GM08714 (cell line): ENCODE data around the gene CCDC12.
"Not testable (repeated sequence)": the region's sequence is repeated elsewhere in the genome, so short reads cannot be mapped to it uniquely, and the experiment has no call there.

Experiments
- H3K4me3 ChIP-seq: fragments of 200-500 bp; sonication (Bioruptor generic); 2 replicates; pipeline ENCODE4 v1.5.1; 2014; ENCODE audit warnings: mild to moderate bottlenecking, low read length, inconsistent platforms
- ZNF274 ChIP-seq: IDR thresholded peaks from 2 replicates; pipeline ENCODE4 v1.6.1; 2012; ENCODE audit warnings: mild to moderate bottlenecking, low read depth, low read length

Gene CCDC12

GRCh38 chr3:46921871-46922271 lies 54.7 kb downstream of the CCDC12 start:
- H3K4me3 ChIP-seq: no peak overlapping the region
- no peak for TF ChIP-seq ZNF274

DNA sequence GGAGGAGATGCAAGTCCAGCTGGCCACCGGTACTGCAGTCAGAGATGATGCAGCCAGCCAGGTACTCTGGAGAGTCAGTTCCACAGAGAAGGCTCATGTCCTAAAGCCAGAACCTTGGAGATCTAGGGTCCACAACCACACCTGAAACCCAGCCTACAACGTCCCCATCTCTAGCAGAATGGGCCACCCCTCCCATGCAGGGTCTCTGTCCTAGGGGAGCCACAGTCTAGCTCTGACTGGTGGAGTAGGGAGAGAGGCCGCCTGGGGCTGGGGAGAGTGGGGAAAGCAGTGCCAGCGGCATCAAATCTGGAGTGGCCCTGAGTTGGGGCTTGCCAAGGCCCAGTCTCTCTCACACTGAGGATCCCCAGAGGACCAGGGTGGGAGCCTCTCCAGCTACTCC lies 55.5 kb downstream of the CCDC12 start:
- no peak for TF ChIP-seq ZNF274
- H3K4me3 ChIP-seq: no peak overlapping the region

GRCh38 chr3:46918634-46919033 lies 57.9 kb downstream of the CCDC12 start:
- no peak overlapping the region for H3K4me3 ChIP-seq
- TF ChIP-seq ZNF274: no peak

- TF ChIP-seq ZNF274: no peak
- H3K4me3 ChIP-seq: no peak overlapping the region
Observed at GRCh38 chr3:46918202-46918601, 58.3 kb downstream of the CCDC12 start.

DNA sequence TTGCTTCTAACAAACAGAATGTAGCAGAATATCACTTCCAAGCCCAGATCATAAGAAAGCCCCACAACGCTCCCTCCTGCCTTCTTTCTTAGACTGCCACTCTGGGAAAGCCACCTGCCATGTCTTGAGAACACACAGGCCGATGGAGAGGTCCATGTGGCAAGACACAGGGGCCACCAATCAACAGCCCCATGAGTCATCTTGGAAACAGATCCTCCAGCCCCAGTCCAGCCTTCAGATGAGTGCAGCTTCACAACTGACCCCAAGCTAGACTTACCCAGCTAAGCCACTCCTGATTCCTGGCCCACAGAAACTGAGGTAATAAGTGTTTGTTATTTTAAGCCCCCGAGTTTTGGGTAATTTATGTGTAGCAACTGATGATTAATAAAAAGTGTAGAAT lies 59.3 kb downstream of the CCDC12 start:
- H3K4me3 ChIP-seq: no peak overlapping the region

DNA sequence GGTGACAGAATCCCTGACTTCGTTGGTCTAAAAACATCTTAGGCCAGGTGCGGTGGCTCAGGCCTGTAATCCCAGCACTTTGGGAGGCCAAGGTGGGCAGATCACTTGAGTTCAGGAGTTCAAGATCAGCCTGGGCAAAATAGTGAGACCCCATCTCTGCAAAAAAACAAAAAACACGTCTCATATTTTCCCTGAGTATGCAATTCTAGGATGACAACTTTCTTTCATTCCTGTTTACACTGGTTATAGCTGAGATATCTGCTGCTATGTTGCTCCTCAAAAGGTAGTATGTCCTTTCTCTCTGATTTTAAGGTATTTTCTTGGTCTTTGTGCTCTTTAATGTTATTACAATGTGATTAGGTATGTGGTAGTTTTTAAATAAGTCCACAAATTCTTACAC lies 59.7 kb downstream of the CCDC12 start:
- no peak for TF ChIP-seq ZNF274
- H3K4me3 ChIP-seq: no peak overlapping the region

More for the DNA sequence above, 59.3 kb downstream of the CCDC12 start:
- no peak for TF ChIP-seq ZNF274

DNA sequence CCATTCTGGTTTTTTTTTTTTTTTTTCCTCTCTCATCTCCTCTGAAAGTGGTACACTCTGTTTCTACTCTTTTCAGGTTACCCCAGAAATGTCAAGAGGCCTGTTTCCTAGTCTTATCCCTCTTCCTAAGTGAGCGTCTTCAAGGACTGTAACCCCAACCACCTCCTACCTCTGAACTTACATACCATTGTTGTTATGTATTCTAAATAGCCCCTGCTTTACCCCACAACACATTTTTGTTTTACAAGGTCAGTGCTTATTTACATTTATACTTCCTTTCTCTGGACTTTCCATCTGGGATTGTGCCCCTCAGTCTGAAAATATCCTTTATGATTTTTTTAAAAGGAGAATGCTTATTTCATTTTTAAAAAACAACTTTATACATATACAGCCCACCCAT lies 60.3 kb downstream of the CCDC12 start:
- no peak overlapping the region for H3K4me3 ChIP-seq
- no peak for TF ChIP-seq ZNF274

GRCh38 chr3:46915297-46915822 lies 61.2 kb downstream of the CCDC12 start:
- no peak for TF ChIP-seq ZNF274
- no peak overlapping the region for H3K4me3 ChIP-seq

GRCh38 chr3:46914849-46915248 lies 61.7 kb downstream of the CCDC12 start:
- no peak overlapping the region for H3K4me3 ChIP-seq
- no peak for TF ChIP-seq ZNF274

GRCh38 chr3:46913644-46914043 lies 62.9 kb downstream of the CCDC12 start:
- H3K4me3 ChIP-seq: no peak overlapping the region
- TF ChIP-seq ZNF274: no peak

- TF ChIP-seq ZNF274: no peak
- no peak overlapping the region for H3K4me3 ChIP-seq
Observed at GRCh38 chr3:46912986-46913385, 63.6 kb downstream of the CCDC12 start.

- not testable (repeated sequence) for H3K4me3 ChIP-seq
Observed at GRCh38 chr3:46910914-46911313, 65.6 kb downstream of the CCDC12 start.

- no peak overlapping the region for H3K4me3 ChIP-seq
- no peak for TF ChIP-seq ZNF274
Observed at GRCh38 chr3:46910166-46910760, 66.3 kb downstream of the CCDC12 start.

DNA sequence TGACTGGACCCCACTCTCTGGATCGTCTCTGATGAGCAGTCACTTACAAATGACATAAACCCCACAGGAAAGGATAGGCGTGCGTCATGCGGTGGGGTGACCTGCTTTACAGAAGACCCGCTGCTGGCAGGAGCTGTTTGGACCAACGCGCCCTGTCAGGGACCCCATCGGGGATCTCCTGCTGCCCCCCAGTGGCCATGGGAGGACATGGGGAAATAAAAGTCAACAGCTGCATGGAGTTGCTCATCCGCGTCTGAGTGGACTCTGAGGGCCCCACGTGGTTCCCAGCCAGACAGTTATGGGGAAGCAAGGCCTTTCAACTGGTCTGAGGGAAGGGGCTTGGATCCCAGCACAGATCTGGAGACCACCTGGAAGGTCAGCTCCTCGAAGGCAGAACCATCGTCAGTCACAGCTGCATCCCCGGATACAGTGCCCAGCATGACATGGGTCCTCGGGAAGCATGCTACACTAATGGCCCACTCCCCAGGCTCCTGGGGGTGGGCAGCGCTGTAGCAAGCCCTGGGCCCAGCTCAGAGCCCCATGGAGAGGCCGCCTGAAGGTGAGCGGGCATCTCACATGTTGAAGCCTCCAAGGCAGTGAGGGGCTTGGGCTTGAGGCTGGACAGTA lies 66.9 kb downstream of the CCDC12 start:
- no peak overlapping the region for H3K4me3 ChIP-seq
- no peak for TF ChIP-seq ZNF274

GRCh38 chr3:46908986-46909534 lies 67.5 kb downstream of the CCDC12 start:
- H3K4me3 ChIP-seq: no peak overlapping the region
- TF ChIP-seq ZNF274: no peak
